SK-N-SH (cell line): ENCODE data around the gene ENTPD1. TPM values are rescaled to one million over a fixed set of nuclear protein-coding genes. Genes with fewer than 3 reads are reported as not detected.

Experiments
- CTCF ChIA-PET: fragments of 300-600, 350-600 bp; formaldehyde crosslinking; extraction: SDS; loops from one replicate; lab custom pipeline; 2021; lab: Yijun Ruan, JAX
- POLR2A ChIA-PET: fragments of 350-600 bp; sonication (Branson Sonifier 250); formaldehyde crosslinking; extraction: SDS; loops from one replicate; lab custom pipeline; 2020; ENCODE audit warnings: antibody characterized with exemption, inconsistent platforms; lab: Yijun Ruan, JAX
- DNase-seq: peaks from one replicate; pipeline ENCODE4 v3.0.0; 2012
- H2AFZ ChIP-seq: fragments of 200-600 bp; sonication (generic); 2 replicates; pipeline ENCODE4 v1.8.1; 2016; ENCODE audit warnings: antibody characterized with exemption, mild to moderate bottlenecking, low read depth
- H3F3A ChIP-seq: fragments of 200-600 bp; sonication (generic); replicated peaks from 2 replicates; pipeline ENCODE3; 2016; ENCODE audit warnings: antibody characterized with exemption, mild to moderate bottlenecking; ENCODE audit not compliant: insufficient read depth
- H3K27ac ChIP-seq, 2 experiments: fragments of 200-500 bp in 1 of 2; fragments of 200-600 bp in 1 of 2; sonication (Bioruptor generic) in 1 of 2; sonication (generic), shearing (Covaris generic) in 1 of 2; 2 replicates each; pipeline versions ENCODE4 v1.5.1 to v1.6.1; 2014 to 2016; ENCODE audit warnings: low read depth in 2 of 2, inconsistent platforms in 1 of 2, low read length in 1 of 2, mild to moderate bottlenecking in 1 of 2, mixed read lengths in 1 of 2
- H3K27me3 ChIP-seq: fragments of 200-600 bp; sonication (generic), shearing (Covaris generic); 2 replicates; pipeline ENCODE4 v1.6.1; 2016; ENCODE audit warnings: mixed run types; ENCODE audit not compliant: insufficient read depth
- H3K36me3 ChIP-seq, 2 experiments: fragments of 200-500 bp in 1 of 2; fragments of 200-600 bp in 1 of 2; sonication (Bioruptor generic) in 1 of 2; sonication (generic) in 1 of 2; replicated peaks in 1 of 2; 2 replicates each; pipeline versions ENCODE3 to v1.5.1; 2014 to 2016; ENCODE audit warnings: low read length in 1 of 2, mild to moderate bottlenecking in 1 of 2; ENCODE audit not compliant: insufficient read depth in 2 of 2, control insufficient read depth in 1 of 2
- H3K4me1 ChIP-seq, 2 experiments: fragments of 200-500 bp in 1 of 2; fragments of 200-600 bp in 1 of 2; sonication (Bioruptor generic) in 1 of 2; sonication (generic), shearing (Covaris generic) in 1 of 2; 2 replicates each; pipeline versions ENCODE4 v1.5.1 to v1.6.1; 2014 to 2016; ENCODE audit warnings: low read depth in 1 of 2, low read length in 1 of 2, mixed run types in 1 of 2; ENCODE audit not compliant: insufficient read depth in 2 of 2, control insufficient read depth in 1 of 2
- H3K4me2 ChIP-seq: fragments of 200-600 bp; sonication (generic), shearing (Covaris generic); 2 replicates; pipeline ENCODE4 v1.6.1; 2017; ENCODE audit warnings: mixed run types
- H3K4me3 ChIP-seq, 2 experiments: fragments of 200-500 bp in 1 of 2; fragments of 200-600 bp in 1 of 2; sonication (Bioruptor generic) in 1 of 2; sonication (generic), shearing (Covaris generic) in 1 of 2; 2 replicates each; pipeline versions ENCODE4 v1.5.1 to v1.8.1; 2014 to 2016; ENCODE audit warnings: low read depth in 2 of 2, inconsistent platforms in 1 of 2, low read length in 1 of 2, mild to moderate bottlenecking in 1 of 2, mixed read lengths in 1 of 2, moderate library complexity in 1 of 2
- H3K79me2 ChIP-seq: fragments of 200-600 bp; sonication (generic); 2 replicates; pipeline ENCODE4 v1.8.1; 2017; ENCODE audit warnings: mild to moderate bottlenecking; ENCODE audit not compliant: insufficient read depth
- H3K9ac ChIP-seq: fragments of 200-600 bp; sonication (generic); 2 replicates; pipeline ENCODE4 v1.6.1; 2017; ENCODE audit warnings: mixed run types
- H3K9me2 ChIP-seq: fragments of 200-600 bp; sonication (generic); 2 replicates; pipeline ENCODE4 v1.6.1; 2017; ENCODE audit warnings: mixed run types
- H3K9me3 ChIP-seq: fragments of 200-600 bp; sonication (generic); 2 replicates; pipeline ENCODE4 v1.6.1; 2017; ENCODE audit warnings: mixed run types, mild to moderate bottlenecking, moderate library complexity
- H4K20me1 ChIP-seq: fragments of 200-600 bp; sonication (generic); 2 replicates; pipeline ENCODE4 v1.6.1; 2017; ENCODE audit warnings: mild to moderate bottlenecking, mixed run types; ENCODE audit not compliant: insufficient read depth
- EZH2phosphoT487 ChIP-seq: fragments of 200-600 bp; sonication (generic); IDR thresholded peaks from 2 replicates; pipeline ENCODE4 v1.6.1; 2017; ENCODE audit warnings: low read depth, mixed run types, mild to moderate bottlenecking, antibody characterized with exemption, moderate library complexity, borderline replicate concordance
- FOSL2 ChIP-seq: IDR thresholded peaks from 2 replicates; pipeline ENCODE4 v1.4.0; 2012; ENCODE audit warnings: low read depth, mild to moderate bottlenecking, moderate library complexity, borderline replicate concordance
- FOXJ3 ChIP-seq: sonication (generic); formaldehyde crosslinking; IDR thresholded peaks from 2 replicates; pipeline ENCODE4 v1.5.1; 2020; ENCODE audit warnings: mild to moderate bottlenecking, missing genetic modification reagents
- FOXM1 ChIP-seq: IDR thresholded peaks from 2 replicates; pipeline ENCODE4 v1.4.0; 2012; ENCODE audit warnings: low read depth, mild to moderate bottlenecking
- GABPA ChIP-seq: IDR thresholded peaks from 2 replicates; pipeline ENCODE4 v1.4.0; 2012; ENCODE audit warnings: low read depth, mild to moderate bottlenecking
- GATA2 ChIP-seq: sonication (generic); formaldehyde crosslinking; IDR thresholded peaks from 2 replicates; pipeline ENCODE4 v1.5.0; 2020; ENCODE audit warnings: mild to moderate bottlenecking, missing genetic modification reagents
- MEF2A ChIP-seq: IDR thresholded peaks from 2 replicates; pipeline ENCODE4 v1.4.0; 2012; ENCODE audit warnings: low read depth, borderline replicate concordance
- MXI1 ChIP-seq: IDR thresholded peaks from 2 replicates; pipeline ENCODE4 v1.6.1; 2012; ENCODE audit warnings: mild to moderate bottlenecking, low read depth, low read length, improper control_type of control experiment
- NFIC ChIP-seq: IDR thresholded peaks from 2 replicates; pipeline ENCODE4 v1.4.0; 2012; ENCODE audit warnings: borderline replicate concordance
- NRF1 ChIP-seq: IDR thresholded peaks from 2 replicates; pipeline ENCODE4 v1.6.1; 2012; ENCODE audit warnings: low read depth, mild to moderate bottlenecking, low read length
- PBX3 ChIP-seq: IDR thresholded peaks from 2 replicates; pipeline ENCODE4; 2012
- POLR2AphosphoS5 ChIP-seq: IDR thresholded peaks from 2 replicates; pipeline ENCODE4 v1.6.1; 2012; ENCODE audit warnings: low read depth, low read length
- RAD21 ChIP-seq: IDR thresholded peaks from 2 replicates; pipeline ENCODE4 v1.6.1; 2012; ENCODE audit warnings: mild to moderate bottlenecking, low read length
- RCOR1 ChIP-seq: fragments of 150-350 bp; IDR thresholded peaks from 2 replicates; pipeline ENCODE4 v1.6.1; 2017; ENCODE audit warnings: antibody characterized with exemption, low read length
- RXRA ChIP-seq: IDR thresholded peaks from 2 replicates; pipeline ENCODE4 v1.4.0; 2012; ENCODE audit warnings: low read depth, mild to moderate bottlenecking, borderline replicate concordance
- SMC3 ChIP-seq: IDR thresholded peaks from 2 replicates; pipeline ENCODE4 v1.6.1; 2012; ENCODE audit warnings: low read depth, low read length, improper control_type of control experiment
- TCF12 ChIP-seq: IDR thresholded peaks from 2 replicates; pipeline ENCODE4 v1.4.0; 2012
- YY1 ChIP-seq: IDR thresholded peaks from 2 replicates; pipeline ENCODE4 v1.4.0; 2012; ENCODE audit warnings: low read depth, mild to moderate bottlenecking
- WGBS: methylation state at CpG from one replicate; pipeline ENCODE4 v1.1.6; 2017; ENCODE audit warnings: low lambda C conversion rate; 5-methylcytosine and 5-hydroxymethylcytosine counted together
- polyA plus RNA-seq, 3 experiments: library from polyadenylated mRNA; depleted of rRNA; stranded (reverse); fragments of >200 nt; gene quantifications; 2 replicates each; pipeline ENCODE4 v1.2.3, GENCODE V29; 2012
- TF ChIP-seq, protein P1 (sequence below): IDR thresholded peaks from 2 replicates; pipeline ENCODE4 v1.6.1; 2012; ENCODE audit warnings: mild to moderate bottlenecking, low read depth, low read length, moderate library complexity
- TF ChIP-seq, protein P2 (sequence below): IDR thresholded peaks from 2 replicates; pipeline ENCODE4 v1.4.0; 2012; ENCODE audit warnings: low read depth, borderline replicate concordance
- TF ChIP-seq, protein P3 (sequence below): fragments of 150-350 bp; IDR thresholded peaks from 2 replicates; pipeline ENCODE4 v1.6.1; 2016; ENCODE audit warnings: mild to moderate bottlenecking, low read depth, low read length

ENTPD1 gene
- polyA plus RNA-seq, 1 of the 3 experiments (the other 2 are of a cell fraction), result 0.02 TPM

- Histone ChIP-seq H3K27me3 (no peaks in the 10 kb centered on the region), H3K79me2 (no peaks in the 10 kb centered on the region), H3K9ac (no peak overlapping the region), H3K4me3 (no peak overlapping the region), H3K9me3 (no peaks in the 10 kb centered on the region), H4K20me1 (no peaks in the 10 kb centered on the region), H3K36me3 (no peaks in the 10 kb centered on the region), H3K9me2 (no peaks in the 10 kb centered on the region), H3K27ac (no peak overlapping the region), H3K4me2 (no peak overlapping the region), H3K4me1 (peaks cover 0 to 22% of the 10 kb centered on the region in 2 experiments; a peak in 1 of 4 replicates), H3F3A (no peaks in the 10 kb centered on the region), H2AFZ (no peak overlapping the region)
- ChIA-PET CTCF (interaction anchor here (0.9 kb wide), 1 partner anchor 47 kb away, joined by 3 read pairs; no protein-coding TSS in a partner anchor), POLR2A (no interaction called here)
- no peak for DNase-seq
- no peak for TF ChIP-seq YY1
- no peak for TF ChIP-seq EZH2phosphoT487
- no peak for TF ChIP-seq FOSL2
- TF ChIP-seq FOXM1, result no peak
- TF ChIP-seq, protein P1, sequence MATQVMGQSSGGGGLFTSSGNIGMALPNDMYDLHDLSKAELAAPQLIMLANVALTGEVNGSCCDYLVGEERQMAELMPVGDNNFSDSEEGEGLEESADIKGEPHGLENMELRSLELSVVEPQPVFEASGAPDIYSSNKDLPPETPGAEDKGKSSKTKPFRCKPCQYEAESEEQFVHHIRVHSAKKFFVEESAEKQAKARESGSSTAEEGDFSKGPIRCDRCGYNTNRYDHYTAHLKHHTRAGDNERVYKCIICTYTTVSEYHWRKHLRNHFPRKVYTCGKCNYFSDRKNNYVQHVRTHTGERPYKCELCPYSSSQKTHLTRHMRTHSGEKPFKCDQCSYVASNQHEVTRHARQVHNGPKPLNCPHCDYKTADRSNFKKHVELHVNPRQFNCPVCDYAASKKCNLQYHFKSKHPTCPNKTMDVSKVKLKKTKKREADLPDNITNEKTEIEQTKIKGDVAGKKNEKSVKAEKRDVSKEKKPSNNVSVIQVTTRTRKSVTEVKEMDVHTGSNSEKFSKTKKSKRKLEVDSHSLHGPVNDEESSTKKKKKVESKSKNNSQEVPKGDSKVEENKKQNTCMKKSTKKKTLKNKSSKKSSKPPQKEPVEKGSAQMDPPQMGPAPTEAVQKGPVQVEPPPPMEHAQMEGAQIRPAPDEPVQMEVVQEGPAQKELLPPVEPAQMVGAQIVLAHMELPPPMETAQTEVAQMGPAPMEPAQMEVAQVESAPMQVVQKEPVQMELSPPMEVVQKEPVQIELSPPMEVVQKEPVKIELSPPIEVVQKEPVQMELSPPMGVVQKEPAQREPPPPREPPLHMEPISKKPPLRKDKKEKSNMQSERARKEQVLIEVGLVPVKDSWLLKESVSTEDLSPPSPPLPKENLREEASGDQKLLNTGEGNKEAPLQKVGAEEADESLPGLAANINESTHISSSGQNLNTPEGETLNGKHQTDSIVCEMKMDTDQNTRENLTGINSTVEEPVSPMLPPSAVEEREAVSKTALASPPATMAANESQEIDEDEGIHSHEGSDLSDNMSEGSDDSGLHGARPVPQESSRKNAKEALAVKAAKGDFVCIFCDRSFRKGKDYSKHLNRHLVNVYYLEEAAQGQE, result no peak
- WGBS, result 3% methylated on average over 3 of the region's 3 CpGs
Measured at GRCh38 chr10:95794195-95794594, 38.2 kb downstream of the ENTPD1 start.

- H3K4me2 ChIP-seq, result no peak overlapping the region
- CTCF ChIA-PET, result interaction anchor here (1.3 kb wide), 1 partner anchor 15 kb away, joined by 3 read pairs; no protein-coding TSS in a partner anchor
Measured at GRCh38 chr10:95795602-95796001, 39.6 kb downstream of the ENTPD1 start.

More at GRCh38 chr10:95795602-95796001, 39.6 kb downstream of the ENTPD1 start:
- H3K9me2 ChIP-seq, result no peaks in the 10 kb centered on the region
- H3K4me1 ChIP-seq, result peaks cover 0 to 11% of the 10 kb centered on the region in 2 experiments; a peak in 1 of 4 replicates
- H3K4me3 ChIP-seq, result no peak overlapping the region
- POLR2A ChIA-PET, result no interaction called here
- no peak for TF ChIP-seq NFIC
- no peak for TF ChIP-seq PBX3
- no peak for TF ChIP-seq MXI1
- no peak for TF ChIP-seq POLR2AphosphoS5
- TF ChIP-seq, protein P2, sequence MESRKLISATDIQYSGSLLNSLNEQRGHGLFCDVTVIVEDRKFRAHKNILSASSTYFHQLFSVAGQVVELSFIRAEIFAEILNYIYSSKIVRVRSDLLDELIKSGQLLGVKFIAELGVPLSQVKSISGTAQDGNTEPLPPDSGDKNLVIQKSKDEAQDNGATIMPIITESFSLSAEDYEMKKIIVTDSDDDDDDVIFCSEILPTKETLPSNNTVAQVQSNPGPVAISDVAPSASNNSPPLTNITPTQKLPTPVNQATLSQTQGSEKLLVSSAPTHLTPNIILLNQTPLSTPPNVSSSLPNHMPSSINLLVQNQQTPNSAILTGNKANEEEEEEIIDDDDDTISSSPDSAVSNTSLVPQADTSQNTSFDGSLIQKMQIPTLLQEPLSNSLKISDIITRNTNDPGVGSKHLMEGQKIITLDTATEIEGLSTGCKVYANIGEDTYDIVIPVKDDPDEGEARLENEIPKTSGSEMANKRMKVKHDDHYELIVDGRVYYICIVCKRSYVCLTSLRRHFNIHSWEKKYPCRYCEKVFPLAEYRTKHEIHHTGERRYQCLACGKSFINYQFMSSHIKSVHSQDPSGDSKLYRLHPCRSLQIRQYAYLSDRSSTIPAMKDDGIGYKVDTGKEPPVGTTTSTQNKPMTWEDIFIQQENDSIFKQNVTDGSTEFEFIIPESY, result no peak
- TF ChIP-seq GABPA, result no peak
- TF ChIP-seq RAD21, result no peak
- no peak for TF ChIP-seq RCOR1
- no peak for TF ChIP-seq FOSL2
- TF ChIP-seq TCF12, result no peak
- TF ChIP-seq NRF1, result no peak
- TF ChIP-seq RXRA, result no peak
- TF ChIP-seq YY1, result no peak
- no peak for TF ChIP-seq GATA2 (CRISPR knock-in tag)
- no peak for TF ChIP-seq MEF2A
- no peak for TF ChIP-seq SMC3
- no peak for TF ChIP-seq FOXJ3
- no peak for TF ChIP-seq FOXM1
- TF ChIP-seq, protein P3, sequence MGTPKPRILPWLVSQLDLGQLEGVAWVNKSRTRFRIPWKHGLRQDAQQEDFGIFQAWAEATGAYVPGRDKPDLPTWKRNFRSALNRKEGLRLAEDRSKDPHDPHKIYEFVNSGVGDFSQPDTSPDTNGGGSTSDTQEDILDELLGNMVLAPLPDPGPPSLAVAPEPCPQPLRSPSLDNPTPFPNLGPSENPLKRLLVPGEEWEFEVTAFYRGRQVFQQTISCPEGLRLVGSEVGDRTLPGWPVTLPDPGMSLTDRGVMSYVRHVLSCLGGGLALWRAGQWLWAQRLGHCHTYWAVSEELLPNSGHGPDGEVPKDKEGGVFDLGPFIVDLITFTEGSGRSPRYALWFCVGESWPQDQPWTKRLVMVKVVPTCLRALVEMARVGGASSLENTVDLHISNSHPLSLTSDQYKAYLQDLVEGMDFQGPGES, result no peak
- no peak overlapping the region for H3K9ac ChIP-seq
- H3K9me3 ChIP-seq, result no peaks in the 10 kb centered on the region
- no peaks in the 10 kb centered on the region for H3K36me3 ChIP-seq
- 68% methylated on average over 3 of the region's 3 CpGs for WGBS
- no peaks in the 10 kb centered on the region for H4K20me1 ChIP-seq
- H3F3A ChIP-seq, result no peaks in the 10 kb centered on the region
- no peaks in the 10 kb centered on the region for H3K79me2 ChIP-seq
- H2AFZ ChIP-seq, result no peak overlapping the region
- H3K27ac ChIP-seq, result no peak overlapping the region
- H3K27me3 ChIP-seq, result no peaks in the 10 kb centered on the region
- no peak for DNase-seq
